ENCODE data around the gene SRMS. TPM values are rescaled to one million over a fixed set of nuclear protein-coding genes. Genes with fewer than 3 reads are reported as not detected.
"Not testable (repeated sequence)": the region's sequence is repeated elsewhere in the genome, so short reads cannot be mapped to it uniquely, and the experiment has no call there.

Gene SRMS
- polyA plus RNA-seq, 10 donors = 0.23 TPM; not detected in 9

DNA sequence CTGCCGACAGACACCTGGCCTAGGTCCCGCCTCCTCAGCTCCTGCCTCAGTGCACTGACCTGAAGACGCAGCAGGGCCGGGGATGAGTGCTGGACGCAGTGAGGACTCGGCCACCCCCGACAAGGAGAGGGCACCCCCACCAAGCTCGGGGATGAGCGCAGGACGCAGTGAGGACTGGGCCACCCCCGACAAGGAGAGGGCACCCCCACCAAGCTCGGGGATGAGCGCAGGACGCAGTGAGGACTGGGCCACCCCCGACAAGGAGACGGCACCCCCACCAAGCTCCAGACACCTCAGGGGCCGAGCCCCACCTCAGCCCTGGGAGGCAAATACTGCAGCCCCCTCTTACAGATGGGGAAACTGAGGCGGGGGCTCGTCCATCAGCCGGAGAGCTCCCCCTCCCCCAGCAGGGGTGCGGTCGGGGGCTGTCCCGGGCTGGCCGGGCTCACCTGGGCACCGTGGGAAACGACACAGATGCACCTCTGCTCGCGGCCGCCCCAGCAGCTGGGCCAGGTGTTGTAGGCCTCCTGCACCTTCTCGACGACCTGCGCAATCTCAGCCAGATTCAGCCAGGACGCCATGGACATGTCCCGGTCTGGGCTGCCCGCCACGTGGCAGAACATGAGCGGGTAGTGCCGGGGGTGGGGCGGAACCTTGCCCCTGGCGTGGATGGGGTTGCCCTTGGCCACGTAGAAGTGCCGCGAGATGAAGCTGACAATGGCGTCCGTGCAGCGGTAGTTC is 19.0 kb upstream of the SRMS start:
- DNase-seq = no peak

DNA sequence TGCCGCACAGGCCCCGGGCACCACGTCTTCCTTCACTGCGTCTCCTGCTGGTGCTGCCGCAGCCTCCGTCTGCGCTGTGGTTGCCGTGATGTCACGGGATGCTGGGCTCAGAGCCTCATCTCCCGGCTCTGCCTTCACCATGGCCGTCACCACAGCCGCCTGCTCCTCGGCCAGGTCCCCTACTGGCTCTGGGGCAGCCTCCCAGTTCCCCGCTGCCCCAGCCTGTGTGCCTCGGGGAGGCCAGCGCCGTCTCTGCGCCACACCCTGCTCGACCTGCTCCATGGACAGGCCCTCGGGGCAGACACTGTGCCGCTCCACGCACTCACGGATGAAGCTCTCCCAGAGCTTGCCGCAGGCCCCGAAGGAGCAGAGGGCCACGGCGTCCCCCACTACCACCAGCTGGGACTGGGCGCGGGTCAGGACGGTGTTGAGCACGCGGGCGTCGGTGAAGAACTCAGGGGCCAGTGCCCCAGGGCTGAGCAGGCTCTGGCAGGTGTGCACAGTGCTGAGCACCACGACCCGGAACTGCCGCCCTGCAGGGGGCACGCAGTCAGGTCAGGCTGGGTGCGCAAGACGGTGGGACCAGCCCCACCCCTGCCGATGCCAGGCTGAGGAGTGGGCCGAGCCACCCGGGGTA is 18.3 kb upstream of the SRMS start:
- DNase-seq = no peak

DNA sequence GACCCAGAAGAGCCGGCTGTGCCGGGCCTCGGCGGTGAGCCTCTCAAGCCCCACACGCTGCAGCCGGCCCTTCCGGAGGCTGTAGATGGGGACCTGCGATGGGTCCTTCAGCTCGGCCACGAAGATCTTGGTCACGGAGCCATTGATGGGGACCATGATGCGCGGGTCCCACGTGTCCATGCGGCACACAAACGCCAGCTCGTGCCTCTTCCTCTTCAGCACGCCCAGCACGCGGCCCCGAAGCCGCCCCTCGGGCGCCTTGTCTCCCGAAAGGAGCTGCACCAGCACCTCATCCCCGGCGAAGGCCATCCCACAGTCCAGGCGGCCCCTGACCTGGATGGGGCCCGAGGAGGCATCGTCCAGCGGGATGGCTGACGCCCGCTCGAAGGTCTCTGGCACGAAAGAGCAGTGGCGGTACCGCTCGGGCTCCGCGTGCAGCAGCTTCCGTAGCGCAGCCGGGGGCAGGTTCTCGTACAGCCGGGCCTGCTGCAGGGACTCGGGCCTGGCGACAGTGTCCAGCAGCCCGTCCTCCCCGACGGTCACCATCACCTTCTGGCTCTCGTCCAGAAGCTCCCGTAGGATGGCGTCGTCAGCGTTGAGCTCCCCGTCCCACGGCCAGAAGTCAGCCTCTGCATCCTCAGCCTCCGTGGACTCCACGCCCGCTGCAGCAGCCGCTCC is 17.6 kb upstream of the SRMS start:
- no peak for DNase-seq

DNA sequence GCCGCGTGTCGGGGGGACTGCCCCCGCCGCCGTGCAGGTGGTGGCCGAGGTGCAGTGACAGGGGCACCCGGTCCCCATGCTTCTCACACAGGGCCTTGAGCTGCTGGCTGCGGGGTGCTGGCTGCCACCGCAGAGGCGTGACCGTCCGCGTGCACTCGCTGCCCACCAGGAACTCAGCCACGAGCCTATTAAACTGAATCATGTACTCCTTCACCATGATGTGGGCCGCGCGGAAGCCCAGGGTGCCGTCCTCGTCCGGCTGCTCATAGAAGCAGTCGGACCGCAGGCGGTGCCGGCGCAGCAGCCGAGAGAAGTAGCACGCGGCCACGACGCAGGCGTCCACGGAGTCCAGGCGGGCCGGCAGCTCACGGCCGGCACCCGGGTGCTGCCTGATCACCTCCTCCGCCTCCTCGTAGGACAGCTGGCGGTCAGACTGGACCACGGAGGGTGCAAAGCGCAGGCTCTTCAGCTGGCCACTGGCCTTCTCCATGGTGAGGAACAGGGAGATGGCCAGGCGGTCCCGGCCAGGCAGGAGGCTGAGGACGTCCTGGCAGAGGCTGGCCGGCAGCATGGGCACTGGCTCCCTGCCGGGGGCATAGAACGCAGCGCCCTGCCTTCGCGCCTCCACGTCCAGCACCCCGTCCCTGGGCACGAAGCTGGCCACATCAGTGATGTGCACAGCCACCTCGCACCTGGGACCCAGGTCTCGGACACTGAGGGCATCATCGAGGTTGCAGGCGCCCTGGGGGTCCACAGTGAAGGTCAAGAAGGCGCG is 16.7 kb upstream of the SRMS start:
- no peak for DNase-seq

DNA sequence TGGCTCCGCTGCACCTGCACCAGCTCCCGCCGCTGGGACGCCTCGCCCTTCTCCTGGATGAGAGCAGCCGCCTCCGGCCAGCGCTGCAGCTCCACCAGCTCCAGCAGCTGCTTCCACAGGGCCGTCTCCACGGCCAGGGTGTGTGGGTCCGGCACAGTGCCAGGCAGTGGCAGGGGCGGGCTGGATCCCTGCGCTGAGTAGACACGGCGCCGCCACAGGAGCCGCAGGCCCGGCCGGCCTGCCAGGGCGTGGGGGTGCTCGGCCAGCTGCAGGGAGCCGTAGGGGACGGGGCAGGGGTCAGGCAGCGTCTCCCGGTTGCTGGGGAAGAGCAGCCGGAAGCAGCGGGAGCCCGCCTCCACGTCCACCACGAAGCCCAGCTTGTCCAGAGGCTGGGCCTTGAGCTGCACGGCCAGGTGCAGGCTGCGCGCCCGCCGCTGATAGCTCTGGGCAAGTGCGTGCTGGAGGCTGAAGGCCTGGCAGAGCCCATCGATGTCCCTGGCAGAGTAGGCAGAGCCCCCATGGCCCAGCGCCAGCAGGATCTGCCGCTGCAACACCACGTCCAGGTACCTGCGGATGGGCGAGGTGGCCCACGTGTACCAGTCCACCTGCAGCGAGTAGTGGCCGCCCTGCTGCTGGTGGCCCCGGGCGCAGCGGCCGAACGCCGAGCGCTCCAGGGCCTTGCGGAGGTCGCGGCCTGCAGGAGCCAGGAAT is 15.8 kb upstream of the SRMS start:
- DNase-seq = no peak

DNA sequence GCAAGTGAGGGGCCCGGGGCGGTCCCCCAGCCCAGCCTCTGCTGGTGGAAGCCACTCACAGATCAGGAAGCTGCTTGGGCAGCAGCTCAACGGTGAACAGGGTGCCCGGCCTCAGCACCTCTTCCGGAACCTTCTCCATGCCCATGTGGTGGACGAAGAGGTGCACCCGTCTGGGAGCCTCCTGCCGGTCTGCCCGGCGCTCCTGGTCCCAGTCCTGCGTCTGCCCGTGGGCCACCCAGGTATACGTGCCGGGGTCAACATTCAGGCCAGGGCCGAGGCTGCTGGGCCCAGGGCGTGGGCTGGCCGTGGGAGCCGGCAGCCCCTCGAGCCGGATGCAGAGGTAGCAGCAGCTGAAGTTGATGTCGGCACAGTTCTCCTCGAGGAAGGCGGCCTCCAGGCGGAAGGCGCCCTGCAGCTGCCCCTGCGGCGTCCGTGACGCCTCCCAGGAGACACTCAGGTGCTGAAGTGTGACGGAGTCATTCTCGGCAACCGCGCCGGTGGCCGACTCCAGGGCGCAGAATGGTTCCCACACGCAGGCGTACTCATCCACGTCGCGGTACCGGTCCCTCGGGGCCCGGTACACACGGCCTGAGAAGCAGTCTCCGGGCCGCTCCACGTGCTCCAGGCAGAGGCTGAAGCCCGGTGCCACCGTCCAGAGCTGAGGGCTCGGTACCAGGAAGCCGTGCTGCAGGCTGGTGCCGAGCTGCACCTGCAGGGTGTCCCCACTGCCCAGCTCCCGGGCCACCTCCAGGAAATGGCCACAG is 15.1 kb upstream of the SRMS start:
- DNase-seq = no peak

DNA sequence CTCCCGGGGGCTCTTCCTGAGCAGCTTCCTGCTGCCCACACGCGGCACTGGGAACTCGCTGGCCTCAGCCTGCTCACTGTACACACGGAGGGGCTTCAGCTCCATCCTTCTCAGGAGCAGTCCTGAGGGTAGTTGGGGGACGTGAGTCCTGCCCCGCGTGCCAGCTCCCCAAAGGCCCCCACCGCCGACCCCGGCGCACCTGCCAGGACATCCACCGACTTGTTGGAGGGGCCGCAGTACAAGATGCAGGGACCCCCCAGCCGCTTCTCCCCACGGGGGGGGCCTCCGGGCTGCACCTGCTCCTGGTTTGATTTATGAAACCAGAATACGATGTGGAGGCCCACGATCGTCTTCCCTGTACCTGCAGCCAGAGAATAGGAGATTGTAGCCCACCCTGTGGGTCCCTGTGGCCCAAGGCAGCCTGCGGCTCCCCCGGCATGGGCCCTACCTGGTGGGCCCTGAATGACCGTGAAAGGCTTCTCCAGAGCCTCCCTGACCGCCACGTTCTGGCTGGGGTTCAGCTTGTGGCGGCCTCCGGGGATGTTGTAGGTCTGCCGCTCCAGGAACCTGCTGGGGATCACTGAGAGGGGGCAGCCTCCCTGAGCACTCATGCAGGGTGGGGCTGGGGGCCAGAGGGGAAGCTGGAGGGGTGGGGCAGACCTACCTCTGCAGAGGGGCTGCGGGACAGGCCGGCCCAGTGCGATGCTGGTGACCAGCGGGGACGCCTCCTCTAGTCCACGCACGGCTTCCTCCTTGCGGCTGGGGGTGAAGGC is 14.3 kb upstream of the SRMS start:
- no peak for DNase-seq

DNA sequence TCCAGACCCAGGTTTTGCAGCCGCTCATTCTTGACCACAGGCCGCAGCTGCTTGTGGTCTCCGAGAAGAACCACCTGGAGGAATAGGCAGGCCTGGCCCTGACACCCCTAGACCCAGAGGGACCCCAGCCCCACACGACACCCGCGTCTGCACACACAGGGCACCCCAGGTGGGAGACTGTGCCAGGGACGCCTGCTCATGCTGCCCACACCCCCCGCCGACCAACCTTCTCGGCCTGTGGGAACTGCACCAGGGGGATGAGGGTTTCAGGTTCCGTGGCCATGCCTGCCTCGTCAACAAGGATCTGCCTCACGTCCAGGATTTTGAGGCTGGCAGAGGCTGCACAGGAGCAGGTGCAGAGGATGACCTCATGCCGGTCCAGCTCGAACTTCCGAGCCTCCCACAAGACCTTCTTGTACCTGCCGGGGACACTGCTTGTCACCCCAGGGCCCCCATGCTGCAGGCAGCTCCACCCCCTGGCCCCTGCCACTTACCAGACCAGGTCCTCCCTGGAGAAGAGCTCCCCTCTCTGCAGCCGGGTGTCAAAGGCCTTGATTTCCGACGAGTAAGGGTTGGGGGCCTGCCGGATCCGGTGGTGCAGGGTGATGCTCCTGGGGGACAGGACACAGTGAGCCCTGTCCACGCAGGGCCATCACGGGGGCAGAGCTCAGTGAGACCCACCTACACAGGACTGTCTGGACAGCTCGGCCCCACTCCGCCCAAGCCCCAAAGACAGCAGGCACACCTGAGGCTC is 13.5 kb upstream of the SRMS start:
- DNase-seq = no peak

DNA sequence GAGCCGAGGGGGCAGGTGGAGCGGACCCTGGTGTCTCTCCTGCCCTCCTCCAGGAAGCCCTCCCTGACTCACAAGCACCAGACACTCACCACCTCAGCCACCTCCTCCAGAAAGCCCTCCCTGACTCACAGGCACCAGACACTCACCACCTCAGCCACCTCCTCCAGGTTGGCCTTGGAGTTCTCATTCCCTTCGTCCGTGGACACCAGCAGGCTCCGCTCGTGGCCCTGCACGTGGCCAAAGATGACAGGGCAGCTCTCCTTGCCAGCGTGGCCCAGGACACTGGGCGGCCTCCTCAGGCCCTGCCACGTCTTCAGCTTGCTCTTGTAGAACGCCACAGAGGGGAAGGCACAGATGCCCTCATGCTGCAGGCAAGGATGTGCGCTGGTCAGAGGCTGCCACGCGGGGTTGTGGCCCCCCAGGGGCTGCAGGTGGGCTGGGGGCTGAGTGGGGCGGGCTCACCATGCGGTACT is 12.8 kb upstream of the SRMS start:
- DNase-seq = no peak

DNA sequence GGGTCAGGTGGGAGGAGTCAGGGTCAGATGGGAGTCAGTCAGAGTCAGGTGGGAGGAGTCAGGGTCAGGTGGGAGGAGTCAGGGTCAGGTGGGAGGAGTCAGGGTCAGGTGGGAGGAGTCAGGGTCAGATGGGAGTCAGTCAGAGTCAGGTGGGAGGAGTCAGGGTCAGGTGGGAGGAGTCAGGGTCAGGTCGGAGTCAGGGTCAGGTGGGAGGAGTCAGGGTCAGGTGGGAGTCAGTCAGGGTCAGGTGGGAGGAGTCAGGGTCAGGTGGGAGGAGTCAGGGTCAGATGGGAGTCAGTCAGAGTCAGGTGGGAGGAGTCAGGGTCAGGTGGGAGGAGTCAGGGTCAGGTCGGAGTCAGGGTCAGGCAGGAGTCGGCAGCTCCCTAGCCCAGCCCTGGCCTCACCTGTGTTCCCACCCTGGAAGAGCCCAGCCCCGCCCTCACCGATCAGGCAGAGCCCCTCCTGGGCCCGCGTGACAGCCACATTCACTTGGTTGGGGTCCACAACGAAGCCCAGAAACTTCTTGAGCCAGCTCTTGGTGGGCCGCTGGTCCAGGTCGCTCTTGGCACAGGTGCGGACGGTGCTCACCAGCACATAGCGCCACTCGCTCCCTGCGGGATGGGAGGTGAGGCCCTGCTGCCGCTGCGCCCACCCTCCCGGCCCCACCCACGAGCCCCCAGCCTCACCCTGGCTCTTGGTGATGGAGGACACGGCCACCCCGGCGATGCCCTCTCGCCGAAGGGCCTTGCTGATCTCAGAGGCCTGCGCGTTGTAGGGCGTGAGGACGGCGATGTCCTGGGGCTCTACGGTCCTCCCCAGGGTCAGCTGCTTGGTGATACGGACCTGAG is 12.2 kb upstream of the SRMS start:
- DNase-seq = not testable (repeated sequence)

DNA sequence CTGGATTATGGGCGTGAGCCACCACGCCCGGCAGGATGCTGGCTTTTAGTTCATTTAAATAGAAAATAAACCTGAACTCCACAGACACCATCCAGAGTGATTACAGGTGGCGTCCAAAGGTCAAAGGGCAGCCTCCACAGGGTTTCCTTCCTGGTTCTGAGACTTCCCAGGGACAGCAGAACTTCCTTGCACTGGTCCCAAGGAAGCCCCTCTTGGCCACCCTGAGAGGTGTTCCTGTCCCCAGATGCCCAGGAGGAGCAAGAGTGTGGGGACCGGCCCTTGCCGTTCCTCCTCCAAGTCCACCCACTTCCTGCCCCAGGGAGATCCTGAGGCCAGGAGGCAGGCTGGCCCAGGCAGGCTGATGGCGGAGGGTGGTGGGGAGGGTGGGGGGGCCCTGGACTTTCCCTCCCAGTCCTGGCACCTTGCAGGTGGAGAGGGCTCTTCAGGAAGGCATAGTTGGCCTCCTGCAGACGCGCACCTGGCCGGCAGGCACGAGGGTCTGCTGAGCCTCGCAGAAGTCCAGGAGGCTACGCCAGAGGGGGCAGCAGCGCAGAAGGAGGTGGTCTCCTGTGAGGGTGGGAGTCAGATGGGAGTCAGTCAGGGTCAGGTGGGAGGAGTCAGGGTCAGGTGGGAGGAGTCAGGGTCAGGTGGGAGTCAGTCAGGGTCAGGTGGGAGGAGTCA is 11.4 kb upstream of the SRMS start:
- DNase-seq = no peak

DNA sequence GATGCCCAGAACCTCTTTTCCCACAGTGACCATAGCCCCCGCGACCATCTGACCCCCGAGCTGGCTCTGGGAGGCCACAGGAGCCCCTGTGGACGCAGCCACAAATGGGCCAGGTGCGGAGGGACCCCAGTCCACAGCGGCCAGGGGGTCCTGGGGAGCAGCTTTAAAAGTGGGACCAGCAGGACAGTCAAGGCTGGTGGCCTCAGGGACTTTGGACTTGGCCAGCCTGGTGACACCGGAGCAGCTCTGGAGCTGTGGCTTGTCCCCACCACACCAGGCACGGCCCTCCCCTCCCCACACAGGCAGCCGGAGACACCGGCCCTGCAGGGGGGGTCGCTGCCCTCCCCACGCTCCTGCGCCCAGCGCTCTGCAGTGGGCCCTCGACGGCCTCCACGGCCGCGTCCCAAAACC is 9.9 kb upstream of the SRMS start:
- no peak for DNase-seq

DNA sequence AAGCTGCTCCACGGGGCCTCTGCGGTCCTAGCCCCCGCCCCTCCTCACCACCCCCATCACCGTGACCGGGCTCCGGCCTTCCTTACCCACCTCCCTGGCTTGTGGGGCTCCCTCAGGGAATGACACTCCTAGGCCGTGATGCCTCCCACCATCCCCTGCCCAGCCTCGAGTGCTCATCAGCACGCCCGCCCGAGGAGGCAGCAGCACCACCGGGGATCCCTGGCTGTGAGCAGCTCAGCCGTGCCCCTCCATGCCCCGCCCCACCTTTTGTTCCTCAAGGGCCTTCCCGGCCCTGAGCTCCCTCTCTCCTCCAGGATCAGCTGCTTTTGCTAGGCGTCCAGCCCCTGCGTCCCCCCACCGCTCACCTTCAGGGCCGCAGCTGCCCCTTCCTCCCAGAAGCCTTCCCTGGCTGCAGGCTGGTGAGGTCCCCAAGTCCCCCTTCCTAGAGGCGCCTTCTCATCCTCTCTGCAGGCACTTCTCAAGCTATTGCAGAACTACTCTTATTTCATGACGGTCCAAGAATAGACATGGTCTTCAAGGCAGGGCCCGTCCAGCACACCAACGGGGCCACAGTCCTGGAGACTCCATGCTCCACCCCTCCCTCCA is 9.4 kb upstream of the SRMS start:
- no peak for DNase-seq

DNA sequence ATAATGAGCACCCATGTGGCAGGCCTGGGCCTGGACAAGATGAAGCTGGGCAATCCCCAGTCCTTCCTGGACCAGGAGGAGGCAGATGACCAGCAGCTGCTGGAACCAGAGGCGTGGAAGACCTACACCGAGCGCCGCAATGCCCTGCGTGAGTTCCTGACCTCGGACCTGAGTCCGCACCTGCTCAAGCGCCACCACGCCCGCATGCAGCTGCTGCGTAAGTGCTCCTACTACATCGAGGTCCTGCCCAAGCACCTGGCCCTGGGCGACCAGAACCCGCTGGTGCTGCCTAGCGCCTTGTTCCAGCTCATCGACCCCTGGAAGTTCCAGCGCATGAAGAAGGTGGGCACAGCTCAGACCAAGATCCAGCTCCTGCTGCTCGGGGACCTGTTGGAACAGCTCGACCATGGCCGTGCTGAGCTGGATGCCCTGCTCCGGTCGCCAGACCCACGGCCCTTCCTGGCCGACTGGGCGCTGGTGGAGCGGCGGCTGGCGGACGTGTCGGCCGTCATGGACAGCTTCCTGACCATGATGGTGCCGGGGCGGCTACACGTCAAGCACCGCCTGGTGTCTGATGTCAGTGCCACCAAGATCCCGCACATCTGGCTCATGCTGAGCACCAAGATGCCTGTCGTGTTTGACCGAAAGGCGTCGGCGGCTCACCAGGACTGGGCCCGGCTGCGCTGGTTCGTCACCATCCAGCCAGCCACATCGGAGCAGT is 8.3 kb upstream of the SRMS start:
- DNase-seq = no peak

DNA sequence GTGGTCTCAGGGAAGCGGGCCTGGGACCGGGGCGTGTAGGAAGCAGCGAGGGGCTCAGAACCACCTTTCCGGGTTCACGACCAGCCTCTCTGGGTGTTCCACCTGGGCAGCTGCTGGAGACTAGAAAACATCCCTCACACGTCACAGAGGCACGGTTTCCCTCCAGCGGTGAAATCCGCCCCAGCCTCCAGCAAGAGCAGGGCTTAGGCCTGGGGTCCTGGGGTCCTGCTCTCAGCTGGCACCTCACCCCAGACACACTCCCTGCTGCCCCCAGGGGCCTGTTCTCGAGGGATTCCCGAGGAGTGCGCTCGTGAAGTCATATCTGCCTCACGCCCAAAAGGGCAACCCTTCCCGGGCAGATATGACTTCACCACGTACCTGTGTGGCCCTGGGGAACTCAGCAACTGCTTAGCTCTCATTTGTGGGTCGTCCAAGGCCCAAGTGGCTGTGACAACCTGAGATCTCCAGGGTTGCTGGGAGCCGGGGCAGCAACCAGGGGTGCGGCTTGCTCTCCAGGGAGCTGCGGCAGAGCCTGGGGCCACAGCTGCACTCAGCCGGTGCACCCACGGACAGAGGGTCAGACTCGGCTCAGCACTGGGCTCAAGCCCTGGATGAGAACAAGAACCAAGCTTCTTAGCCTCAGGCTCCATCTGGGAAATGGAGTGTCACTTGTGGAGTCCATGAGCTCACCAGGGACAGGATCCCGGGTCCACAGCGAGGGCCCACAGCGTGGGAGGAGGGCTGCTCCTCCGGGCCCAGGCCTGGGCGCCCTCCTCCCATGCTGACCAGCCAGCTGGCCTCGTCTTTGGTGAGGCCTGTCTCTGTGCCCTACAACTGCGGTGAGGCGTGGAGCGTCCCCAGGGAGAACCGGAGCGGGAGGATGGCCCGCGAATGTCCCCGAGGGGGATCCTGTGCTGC is 7.1 kb upstream of the SRMS start:
- no peak for DNase-seq

All from muscle of back (tissue), 11 donors.